Left hindlimb (tissue), 1 donor: ENCODE measurements around the gene DNAJC30.

Experiments used
- DNase-seq: peaks from one replicate; pipeline ENCODE4 v3.0.0-alpha.2; 2018

DNAJC30 gene

DNA sequence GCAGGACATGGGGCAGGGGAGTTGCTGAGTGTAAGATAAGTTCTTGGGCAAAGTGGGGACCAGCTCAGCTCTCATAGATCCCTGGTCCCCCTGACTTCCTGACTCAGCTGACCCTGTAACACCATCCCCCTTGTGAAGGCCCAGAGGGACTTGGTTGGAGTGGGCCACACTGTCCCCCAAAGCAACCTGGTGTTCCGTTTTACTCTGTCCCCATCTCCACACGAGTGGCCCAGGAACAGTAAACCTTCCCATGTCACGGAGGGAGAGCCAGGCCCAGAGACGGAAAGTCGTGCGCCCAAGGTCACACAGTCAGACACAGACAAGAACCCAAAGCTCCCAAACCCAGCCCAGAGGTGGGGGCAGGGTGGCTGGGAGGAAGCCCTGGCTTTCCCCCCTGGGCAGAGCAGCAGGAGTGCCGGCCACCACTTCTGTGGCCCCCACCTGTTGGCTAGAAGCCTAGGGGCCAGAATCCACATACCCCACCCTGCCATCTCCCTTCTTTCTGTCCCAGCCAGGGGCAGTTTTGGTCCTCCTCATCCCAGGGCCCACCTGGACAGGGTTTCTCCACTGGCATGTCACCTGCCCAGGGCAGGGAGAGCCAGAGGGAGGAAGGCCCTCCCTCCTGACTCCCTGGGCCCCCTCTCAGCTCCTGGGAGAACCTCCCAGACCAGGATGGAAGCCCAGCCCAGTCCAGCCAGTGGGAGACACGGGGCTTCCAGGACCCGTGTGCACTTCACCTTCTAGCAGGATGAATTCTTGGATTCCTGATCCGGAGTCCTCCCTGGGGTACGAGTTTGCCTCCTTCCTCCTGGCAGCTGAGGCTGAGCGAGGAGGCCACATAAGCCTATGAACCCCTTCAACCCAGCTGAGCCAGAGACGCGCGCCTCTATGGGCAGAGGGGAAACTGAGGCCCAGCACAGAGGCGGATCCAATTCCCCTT, 36.2 kb downstream of the DNAJC30 start:
- DNase-seq = no peak

DNA sequence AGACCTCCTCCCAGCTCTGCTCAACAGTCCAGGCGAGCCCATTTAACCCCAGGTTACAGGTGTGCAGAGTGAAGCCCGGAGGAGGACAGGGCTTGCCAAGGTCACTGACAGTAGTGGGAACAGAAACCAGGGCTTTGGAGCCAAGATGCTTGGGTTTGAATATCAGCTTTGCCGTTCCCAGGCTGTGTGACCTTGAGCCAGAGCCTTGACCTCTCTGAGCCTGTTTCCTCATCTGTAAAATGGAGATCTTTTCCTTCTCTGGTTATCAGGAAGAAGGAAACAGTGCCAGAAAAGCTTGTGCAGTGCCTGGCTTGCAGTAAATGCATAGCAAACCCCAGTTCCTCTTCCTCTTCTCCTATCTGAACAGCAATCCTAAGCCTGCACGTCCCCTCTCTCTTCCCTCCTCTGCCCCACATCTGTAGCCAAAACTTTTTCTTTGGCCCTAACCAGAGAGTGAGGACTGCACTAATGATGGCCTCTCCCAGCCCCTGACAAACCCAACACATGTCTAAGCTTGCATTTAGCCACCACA, 37.5 kb downstream of the DNAJC30 start:
- DNase-seq = no peak

DNA sequence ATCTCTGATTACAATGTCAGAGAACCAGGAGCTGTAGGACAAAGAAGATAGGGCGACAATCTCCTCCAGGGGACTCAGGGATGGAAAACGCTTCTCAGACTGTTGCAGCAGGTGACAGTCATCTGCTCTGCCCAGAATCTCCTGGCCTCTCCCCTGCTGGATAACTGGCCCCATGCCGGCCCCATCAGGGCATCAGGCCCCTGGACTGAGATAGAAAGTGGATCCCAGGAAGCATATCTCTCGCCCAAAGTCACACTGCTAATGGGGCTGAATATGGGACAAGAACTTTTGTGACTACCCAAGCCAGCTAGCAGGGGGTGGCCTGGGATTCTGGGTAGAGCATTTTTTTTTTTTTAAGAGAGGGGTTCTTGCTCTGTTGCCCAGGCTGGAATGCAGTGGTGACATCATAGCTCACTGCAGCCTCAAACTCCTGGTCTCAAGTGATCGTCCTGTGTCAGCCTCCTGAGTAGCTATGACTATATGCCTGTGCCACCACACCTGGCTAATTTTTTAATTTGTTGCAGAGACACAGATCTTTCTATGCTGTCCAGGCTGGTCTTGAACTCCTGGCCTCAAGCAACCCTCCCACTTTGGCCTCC, 38.5 kb downstream of the DNAJC30 start:
- no peak for DNase-seq

DNA sequence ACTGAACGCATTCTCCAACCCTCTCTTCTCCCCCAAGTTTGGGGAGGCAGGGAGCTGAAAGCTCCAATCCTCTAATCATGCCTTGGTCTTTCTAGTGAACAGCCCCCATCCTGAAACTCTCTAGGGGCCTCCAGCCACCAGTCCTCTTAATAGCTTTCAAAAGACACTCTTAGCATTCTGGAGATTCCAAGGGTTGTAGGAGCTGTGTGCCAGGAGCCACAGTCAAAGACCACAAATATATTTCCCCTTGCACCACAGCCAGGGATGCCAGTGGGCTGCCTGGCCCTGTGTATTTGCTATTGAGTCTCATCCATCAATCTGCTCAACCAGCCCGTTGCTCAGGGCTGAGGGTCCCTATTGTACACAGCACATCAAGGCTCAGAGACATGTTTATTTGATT, 40.4 kb downstream of the DNAJC30 start:
- DNase-seq = no peak

DNA sequence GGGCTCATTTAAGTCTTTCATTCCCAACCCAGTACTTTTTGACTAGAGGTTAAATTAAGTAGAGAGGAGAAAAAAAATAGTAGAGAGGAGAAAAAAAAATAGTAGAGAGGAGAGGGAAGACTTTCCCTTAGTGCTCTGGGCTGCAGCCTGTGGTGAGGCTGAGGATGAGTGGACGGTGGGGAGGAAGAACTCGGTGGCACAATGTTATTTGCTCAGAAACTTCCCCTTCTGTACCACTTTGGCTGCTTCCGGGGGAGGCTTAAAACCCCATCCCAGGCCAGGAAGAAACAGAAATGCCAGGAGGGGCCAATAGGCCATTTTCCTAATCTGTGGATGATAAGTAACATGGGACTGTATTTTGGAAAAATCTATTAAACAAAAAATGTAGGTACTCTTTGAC, 44.3 kb downstream of the DNAJC30 start:
- no peak for DNase-seq

DNA sequence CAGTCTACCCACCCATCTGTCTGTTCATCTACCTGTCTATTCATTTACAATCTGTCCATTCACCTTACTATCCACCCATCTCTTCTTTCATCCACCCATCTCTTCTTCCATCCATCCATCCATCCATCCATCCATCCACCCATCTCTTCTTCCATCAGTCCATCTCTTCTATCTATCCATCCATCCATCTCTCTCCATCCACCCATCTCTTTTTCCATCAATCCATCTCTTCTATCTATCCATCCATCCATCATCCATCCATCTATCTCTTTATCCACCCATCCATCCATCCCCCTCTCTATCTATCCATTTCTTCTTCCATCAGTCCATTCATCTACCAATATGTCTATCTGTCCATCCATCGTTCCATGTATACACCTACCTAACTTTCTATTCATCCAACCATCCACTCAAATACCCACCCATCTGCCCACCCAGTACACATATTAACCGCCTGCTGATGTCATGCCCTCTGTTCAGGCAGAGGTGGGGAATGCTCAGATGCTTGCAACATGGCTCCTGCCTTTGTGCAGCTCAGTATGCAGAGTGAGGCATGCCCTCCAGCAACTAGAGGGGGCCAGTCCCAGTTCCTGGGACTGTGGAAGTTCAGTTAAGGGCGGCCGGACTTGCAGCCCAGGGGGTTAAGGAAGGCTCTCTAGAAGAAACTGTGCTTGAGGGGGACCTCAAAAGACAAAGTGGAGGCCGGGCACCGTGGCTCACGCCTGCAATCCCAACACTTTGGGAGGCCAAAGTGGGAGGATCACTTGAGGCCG, 47.6 kb downstream of the DNAJC30 start:
- DNase-seq = no peak

DNA sequence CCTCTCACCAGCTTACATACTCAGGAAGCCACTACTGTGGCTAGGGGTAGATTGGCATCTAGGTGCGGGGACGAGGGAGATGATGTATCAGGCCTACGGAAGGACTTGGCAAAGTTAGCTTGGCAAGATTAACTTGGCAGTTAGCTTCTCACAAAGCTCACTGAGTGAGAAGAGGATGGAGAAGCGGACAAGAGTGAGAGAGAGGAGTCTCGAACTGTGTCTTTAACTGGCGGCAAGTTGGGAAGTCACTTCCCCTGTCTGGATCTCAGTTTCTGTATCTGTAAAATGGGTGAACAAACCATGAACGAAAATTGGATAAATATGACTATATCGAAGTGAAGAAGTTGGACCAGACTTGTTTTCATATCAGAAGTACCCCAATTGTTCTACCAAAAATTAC, 49.4 kb downstream of the DNAJC30 start:
- DNase-seq = no peak

DNA sequence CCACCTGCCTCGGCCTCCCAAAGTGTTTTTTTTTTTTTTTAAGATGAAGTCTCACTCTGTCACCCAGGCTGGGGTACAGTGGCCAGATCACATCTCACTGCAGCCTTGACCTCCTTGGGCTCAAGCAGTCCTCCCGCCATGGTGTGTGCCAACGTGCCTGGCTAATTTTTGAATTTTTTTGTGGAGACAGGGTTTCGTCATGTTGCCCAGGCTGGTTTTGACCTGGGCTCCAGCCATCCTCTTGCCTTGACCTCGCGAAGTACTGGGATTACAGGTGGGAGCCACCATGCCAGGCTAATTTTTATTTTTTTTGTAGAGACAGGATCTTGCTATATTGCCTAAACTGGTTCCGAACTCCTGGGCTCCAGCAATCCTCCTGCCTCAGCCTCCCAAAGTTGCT, 49.9 kb downstream of the DNAJC30 start:
- DNase-seq = no peak

DNA sequence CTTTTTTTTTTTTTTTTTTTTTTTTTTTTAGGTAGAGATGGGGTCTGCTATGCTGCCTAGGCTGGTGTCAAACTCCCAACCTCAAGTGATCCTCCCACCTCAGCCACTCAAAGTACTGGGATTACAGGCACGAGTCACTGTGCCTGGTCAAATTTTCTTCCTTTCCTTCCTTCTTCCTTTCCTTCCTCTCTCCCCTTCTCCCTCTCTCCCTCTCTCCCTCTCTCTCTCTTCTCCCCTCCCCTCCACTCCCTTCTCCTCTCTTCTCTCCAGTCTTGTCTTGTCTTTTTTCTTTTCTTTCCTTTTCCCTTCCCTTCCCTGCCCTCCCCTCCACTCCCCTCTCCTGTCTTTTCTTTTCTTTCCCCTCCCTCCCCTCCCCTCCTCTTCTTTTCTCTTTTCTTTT, 51.7 kb downstream of the DNAJC30 start:
- no peak for DNase-seq
